G401 (cell line): ENCODE data around the gene MAP3K7. TPM values are rescaled to one million over a fixed set of nuclear protein-coding genes. Genes with fewer than 3 reads are reported as not detected.
"Not testable (repeated sequence)": the region's sequence is repeated elsewhere in the genome, so short reads cannot be mapped to it uniquely, and the experiment has no call there.

ENCODE experiments used
- DNase-seq: peaks from one replicate; pipeline ENCODE4 v3.0.0-alpha.2; 2015; ENCODE audit warnings: low spot score
- in situ Hi-C: cut with HindIII; loops from 2 replicates; pipeline ENCODE4 v1.10.0; 2016; ENCODE audit warnings: low sequenced_read_pairs, mixed read lengths
- total RNA-seq: library from RNA; depleted of rRNA; stranded (reverse); fragments of >200 nt; shearing (Covaris generic); gene quantifications from 2 replicates; pipeline ENCODE4 v1.2.3, GENCODE V29; 2014

The MAP3K7 gene
- total RNA-seq, 1 experiment from 2014 or later: 44.6 TPM

DNA sequence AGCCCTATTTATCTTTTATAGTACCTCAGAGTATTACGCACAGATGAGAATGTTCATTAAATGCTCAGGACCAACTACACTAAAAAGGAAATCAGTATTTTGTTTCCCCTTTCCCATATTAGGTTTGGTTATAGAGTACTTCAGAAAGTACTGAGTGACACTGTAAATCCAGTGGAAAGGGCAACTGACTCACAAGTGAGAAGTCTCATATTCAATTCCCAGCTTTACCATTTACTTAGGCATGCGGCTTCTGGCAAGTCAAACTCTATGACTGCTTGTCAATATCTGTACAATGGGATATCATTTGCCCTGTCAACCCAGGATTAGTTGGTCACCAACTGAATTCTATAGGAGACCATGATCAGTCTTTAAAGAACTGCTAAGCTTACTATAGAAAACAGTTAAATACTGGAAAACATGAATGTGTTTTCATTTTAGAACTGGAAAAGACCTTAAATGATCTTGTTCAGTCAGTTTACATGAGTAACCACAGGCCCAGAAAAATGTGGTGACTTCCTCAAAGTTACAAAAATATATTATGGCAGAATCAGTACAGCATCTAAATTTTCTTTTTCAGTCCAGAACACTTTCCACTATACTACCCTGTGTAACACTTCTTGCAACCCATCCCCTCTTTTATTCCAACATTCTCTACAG is 3.6 kb downstream of the MAP3K7 start:
- no peak for DNase-seq
- in situ Hi-C loops: no loop called here

DNA sequence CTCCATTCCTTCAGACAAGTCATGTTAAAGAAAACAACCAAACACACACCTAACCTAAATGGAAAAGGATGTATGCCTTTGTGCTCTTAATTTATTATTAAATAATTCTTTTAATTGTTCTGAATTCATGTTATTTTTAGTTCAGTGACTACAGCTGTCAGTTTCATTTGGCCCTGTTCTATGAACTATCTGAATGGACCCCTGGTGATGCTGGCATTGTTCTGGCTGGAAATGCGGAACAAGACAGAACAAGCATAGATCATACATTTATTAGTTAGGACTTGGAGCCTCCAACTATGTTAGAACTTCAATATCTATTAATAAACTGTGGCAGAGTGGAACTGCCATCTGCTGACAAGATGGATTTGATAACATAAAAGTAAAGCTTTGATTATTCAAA is 5.7 kb downstream of the MAP3K7 start:
- no peak for DNase-seq
- in situ Hi-C loops: no loop called here

GRCh38 chr6:90578894-90579549 is 7.8 kb downstream of the MAP3K7 start:
- no peak for DNase-seq
- in situ Hi-C loops: no loop called here

- no peak for DNase-seq
- in situ Hi-C loops: no loop called here
These were observed 11.6 kb downstream of the MAP3K7 start for GRCh38 chr6:90575267-90575666.

GRCh38 chr6:90574610-90575009 is 12.3 kb downstream of the MAP3K7 start:
- in situ Hi-C loops: no loop called here
- DNase-seq: no peak

- DNase-seq: no peak
- in situ Hi-C loops: no loop called here
These were observed 13.2 kb downstream of the MAP3K7 start for GRCh38 chr6:90573624-90574023.

GRCh38 chr6:90572856-90573255 is 14.0 kb downstream of the MAP3K7 start:
- DNase-seq: no peak
- in situ Hi-C loops: no loop called here

GRCh38 chr6:90569223-90569622 is 17.6 kb downstream of the MAP3K7 start:
- in situ Hi-C loops: no loop called here
- no peak for DNase-seq

- in situ Hi-C loops: not testable (repeated sequence)
These were observed 19.2 kb downstream of the MAP3K7 start for GRCh38 chr6:90567682-90568081.

DNA sequence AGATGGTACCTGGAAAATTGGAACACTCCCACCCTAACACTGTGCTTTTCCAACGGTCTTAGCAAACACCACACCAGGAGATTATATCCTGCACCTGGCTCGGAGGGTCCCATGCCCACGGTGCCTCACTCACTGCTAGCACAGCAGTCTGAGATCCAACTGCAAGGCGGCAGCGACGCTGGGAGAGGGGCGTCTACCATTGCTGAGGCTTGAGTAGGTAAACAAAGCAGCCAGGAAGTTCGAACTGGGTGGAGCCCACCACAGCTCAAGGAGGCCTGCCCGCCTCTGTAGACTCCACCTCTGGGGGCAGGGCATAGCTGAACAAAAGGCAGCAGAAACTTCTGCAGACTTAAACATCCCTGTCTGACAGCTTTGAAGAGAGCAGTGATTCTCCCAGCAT is 24.5 kb downstream of the MAP3K7 start:
- DNase-seq, in situ Hi-C loops: not testable (repeated sequence)

More at GRCh38 chr6:90567682-90568081, 19.2 kb downstream of the MAP3K7 start:
- not testable (repeated sequence) for DNase-seq

GRCh38 chr6:90559931-90560330 is 26.9 kb downstream of the MAP3K7 start:
- DNase-seq: no peak
- in situ Hi-C loops: no loop called here

GRCh38 chr6:90557006-90557405 is 29.9 kb downstream of the MAP3K7 start:
- in situ Hi-C loops: no loop called here
- DNase-seq: no peak

DNA sequence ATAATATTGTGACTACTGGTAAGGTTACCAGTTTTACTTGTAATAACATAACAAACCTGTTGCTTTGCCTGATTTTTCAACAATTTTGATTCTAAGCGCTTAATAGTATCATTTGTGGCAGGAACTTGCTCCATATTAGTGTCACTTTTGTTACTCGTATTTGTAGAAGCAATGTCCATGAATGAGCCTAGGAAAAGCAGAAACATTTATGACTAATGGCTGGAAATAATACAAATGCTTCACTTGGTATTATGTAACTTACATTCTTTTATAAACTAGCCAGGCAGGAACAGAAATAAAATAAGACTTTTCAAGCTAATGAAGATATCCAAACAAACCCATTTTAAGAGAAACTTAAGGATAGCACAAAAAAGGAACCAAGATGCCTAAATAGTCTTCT is 38.9 kb downstream of the MAP3K7 start:
- no peak for DNase-seq
- in situ Hi-C loops: no loop called here

DNA sequence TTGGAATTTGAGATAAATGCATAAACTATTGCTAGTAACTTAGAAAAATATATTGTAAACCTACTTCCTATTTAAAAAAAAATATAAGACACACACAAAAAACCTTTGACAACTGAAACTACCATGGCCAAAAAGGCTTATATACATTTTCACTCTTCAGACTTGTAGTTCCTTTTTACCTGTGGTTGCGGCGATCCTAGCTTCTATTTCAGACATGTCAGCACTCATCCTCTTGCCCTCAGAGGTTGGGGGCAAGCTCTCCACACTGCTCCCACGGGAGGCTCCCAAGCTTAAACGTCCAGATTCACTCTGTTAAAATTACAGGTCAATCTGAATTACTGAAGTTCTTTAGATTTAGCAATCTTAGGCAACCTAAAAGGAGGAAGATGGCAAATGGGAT is 39.8 kb downstream of the MAP3K7 start:
- DNase-seq: no peak
- in situ Hi-C loops: no loop called here

- in situ Hi-C loops: no loop called here
- DNase-seq: no peak
These were observed 41.4 kb downstream of the MAP3K7 start for GRCh38 chr6:90545448-90545847.

- no peak for DNase-seq
- in situ Hi-C loops: no loop called here
These were observed 42.1 kb downstream of the MAP3K7 start for GRCh38 chr6:90544741-90545140.

DNA sequence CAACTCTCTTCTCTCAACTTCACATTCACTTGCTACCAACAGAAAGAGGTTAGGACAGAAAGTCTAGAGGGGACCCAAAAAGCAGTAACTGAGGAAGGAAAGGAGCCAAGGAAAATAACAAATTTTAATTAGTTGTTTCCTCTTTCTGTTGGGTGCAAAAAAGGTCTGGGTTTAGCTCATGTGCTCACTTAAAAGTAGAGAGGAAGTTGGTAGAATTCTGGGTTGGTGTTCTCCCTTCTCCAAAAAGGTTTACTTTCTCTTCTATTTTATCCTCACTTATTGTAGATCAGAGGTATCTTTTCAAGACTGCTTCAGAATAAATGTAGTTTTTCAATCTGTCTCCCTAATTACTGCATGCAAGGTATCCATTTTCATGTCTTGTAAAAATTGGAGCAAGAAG is 42.8 kb downstream of the MAP3K7 start:
- in situ Hi-C loops: no loop called here
- no peak for DNase-seq

GRCh38 chr6:90541221-90541620 is 45.7 kb downstream of the MAP3K7 start:
- in situ Hi-C loops: no loop called here
- no peak for DNase-seq

DNA sequence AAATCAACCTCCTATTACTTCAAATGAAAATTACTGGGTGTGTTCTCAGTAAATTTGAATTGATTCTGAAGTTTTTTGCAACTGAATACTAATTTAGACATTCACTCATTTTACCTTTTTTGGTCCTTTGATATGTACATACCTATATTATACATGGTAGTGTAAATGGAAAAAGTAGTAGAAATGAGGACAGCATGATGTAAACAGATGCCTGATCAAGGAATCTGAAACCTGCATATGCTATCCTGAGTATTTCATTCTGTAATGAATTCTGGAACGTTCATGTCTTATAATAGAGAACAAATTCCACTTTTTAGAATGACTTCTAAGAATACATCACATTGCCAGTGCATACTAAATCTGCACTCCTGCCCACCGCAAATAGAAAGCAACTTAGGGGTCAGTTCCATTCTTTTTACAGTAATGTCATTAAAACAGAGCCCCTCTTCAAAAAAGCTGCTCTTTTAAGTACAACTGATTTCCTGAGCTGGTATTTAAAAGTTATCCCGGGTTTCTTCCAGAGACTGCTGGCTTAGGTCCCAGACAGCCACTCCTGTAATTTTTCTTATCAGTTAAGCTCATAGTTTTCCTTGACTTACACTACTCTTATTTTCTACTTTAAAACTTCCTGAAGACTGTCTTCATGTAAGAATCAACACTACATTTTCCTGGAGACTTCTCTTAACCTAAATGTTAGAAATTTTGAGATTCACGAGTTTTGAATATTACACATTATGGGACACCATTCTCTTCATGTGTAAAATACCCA is 48.4 kb downstream of the MAP3K7 start:
- no peak for DNase-seq
- in situ Hi-C loops: no loop called here

- DNase-seq: no peak
- in situ Hi-C loops: no loop called here
These were observed 49.1 kb downstream of the MAP3K7 start for GRCh38 chr6:90537723-90538258.
